ENCODE results near the gene PARD3B. TPM values are rescaled to one million over a fixed set of nuclear protein-coding genes. Genes with fewer than 3 reads are reported as not detected.

PARD3B gene
- total and polyA plus RNA-seq, 2 experiments from 2014 or later = 3.5 to 4.4 TPM

DNA sequence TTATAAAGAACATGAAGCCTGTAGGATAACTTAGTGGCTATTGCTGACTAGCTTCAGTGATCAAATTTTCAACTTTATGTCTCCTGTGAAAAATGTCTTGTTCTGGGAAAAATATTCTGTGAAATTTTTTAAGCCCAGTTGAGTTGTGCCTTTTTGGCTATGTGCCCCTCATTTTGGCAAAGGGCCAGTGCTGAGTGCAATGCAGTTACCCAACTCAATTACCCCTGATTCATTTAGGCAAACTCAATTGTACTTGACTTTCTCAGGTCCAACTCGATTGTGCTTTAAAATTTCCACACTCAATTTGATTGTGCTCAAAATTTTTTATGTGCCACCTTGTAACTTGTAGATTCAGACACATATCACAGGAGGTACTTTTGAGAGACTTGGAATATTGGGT is 588.3 kb downstream of the PARD3B start:
- no peaks in the 10 kb centered on the region for H3F3A ChIP-seq (replicated peaks; ENCODE audit: low read depth)
- H3K79me2 ChIP-seq (replicated peaks; ENCODE audit: insufficient read depth) = no peaks in the 10 kb centered on the region
- no peak overlapping the region for H2AFZ ChIP-seq
- no peak overlapping the region for H3K27ac ChIP-seq (ENCODE audit: low read depth)
- ATAC-seq = no peak
- no peaks in the 10 kb centered on the region for H3K36me3 ChIP-seq (ENCODE audit: insufficient read depth)
- Mint-ChIP-seq H3K9me3 (no peaks in the 10 kb centered on the region), H3K4me1 (peaks cover 22% of the 10 kb centered on the region), H3K4me3 (no peak overlapping the region), H3K27ac (no peak overlapping the region), H3K27me3 (ENCODE audit: insufficient read depth, low read depth, poor library complexity) (no peaks in the 10 kb centered on the region), H3K36me3 (ENCODE audit: low read depth) (no peaks in the 10 kb centered on the region)
- H3K27me3 ChIP-seq (ENCODE audit: insufficient read depth) = no peaks in the 10 kb centered on the region
- DNase-seq (ENCODE audit: low spot score) = no peak
- peaks cover 24% of the 10 kb centered on the region for H3K4me1 ChIP-seq (ENCODE audit: insufficient read depth)
- H4K20me1 ChIP-seq (replicated peaks; ENCODE audit: insufficient read depth) = no peaks in the 10 kb centered on the region
- TF ChIP-seq ZNF331 (CRISPR knock-in tag; IDR thresholded peaks at IDR 0.05; ENCODE audit: low read depth) (no peak), NANOG (IDR thresholded peaks at IDR 0.05; ENCODE audit: borderline replicate concordance) (no peak), POLR2AphosphoS5 (IDR thresholded peaks at IDR 0.05; ENCODE audit: low read depth) (no peak), ZNF114 (CRISPR knock-in tag; IDR thresholded peaks at IDR 0.05) (no peak), JUNB (IDR thresholded peaks at IDR 0.05; ENCODE audit: unreplicated experiment) (no peak), CREB1 (CRISPR knock-in tag; IDR thresholded peaks at IDR 0.05; ENCODE audit: low read depth) (no peak), STAT1 (IDR thresholded peaks at IDR 0.05; ENCODE audit: unreplicated experiment) (no peak)
- TF ChIP-seq, protein P1, sequence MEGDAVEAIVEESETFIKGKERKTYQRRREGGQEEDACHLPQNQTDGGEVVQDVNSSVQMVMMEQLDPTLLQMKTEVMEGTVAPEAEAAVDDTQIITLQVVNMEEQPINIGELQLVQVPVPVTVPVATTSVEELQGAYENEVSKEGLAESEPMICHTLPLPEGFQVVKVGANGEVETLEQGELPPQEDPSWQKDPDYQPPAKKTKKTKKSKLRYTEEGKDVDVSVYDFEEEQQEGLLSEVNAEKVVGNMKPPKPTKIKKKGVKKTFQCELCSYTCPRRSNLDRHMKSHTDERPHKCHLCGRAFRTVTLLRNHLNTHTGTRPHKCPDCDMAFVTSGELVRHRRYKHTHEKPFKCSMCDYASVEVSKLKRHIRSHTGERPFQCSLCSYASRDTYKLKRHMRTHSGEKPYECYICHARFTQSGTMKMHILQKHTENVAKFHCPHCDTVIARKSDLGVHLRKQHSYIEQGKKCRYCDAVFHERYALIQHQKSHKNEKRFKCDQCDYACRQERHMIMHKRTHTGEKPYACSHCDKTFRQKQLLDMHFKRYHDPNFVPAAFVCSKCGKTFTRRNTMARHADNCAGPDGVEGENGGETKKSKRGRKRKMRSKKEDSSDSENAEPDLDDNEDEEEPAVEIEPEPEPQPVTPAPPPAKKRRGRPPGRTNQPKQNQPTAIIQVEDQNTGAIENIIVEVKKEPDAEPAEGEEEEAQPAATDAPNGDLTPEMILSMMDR (conservative IDR thresholded peaks at IDR 0.05; ENCODE audit: low read depth in 2 of 2) = no peak
- TF ChIP-seq, protein P2, sequence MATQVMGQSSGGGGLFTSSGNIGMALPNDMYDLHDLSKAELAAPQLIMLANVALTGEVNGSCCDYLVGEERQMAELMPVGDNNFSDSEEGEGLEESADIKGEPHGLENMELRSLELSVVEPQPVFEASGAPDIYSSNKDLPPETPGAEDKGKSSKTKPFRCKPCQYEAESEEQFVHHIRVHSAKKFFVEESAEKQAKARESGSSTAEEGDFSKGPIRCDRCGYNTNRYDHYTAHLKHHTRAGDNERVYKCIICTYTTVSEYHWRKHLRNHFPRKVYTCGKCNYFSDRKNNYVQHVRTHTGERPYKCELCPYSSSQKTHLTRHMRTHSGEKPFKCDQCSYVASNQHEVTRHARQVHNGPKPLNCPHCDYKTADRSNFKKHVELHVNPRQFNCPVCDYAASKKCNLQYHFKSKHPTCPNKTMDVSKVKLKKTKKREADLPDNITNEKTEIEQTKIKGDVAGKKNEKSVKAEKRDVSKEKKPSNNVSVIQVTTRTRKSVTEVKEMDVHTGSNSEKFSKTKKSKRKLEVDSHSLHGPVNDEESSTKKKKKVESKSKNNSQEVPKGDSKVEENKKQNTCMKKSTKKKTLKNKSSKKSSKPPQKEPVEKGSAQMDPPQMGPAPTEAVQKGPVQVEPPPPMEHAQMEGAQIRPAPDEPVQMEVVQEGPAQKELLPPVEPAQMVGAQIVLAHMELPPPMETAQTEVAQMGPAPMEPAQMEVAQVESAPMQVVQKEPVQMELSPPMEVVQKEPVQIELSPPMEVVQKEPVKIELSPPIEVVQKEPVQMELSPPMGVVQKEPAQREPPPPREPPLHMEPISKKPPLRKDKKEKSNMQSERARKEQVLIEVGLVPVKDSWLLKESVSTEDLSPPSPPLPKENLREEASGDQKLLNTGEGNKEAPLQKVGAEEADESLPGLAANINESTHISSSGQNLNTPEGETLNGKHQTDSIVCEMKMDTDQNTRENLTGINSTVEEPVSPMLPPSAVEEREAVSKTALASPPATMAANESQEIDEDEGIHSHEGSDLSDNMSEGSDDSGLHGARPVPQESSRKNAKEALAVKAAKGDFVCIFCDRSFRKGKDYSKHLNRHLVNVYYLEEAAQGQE (IDR thresholded peaks at IDR 0.05; ENCODE audit: unreplicated experiment) = no peak
- TF ChIP-seq, protein P3, sequence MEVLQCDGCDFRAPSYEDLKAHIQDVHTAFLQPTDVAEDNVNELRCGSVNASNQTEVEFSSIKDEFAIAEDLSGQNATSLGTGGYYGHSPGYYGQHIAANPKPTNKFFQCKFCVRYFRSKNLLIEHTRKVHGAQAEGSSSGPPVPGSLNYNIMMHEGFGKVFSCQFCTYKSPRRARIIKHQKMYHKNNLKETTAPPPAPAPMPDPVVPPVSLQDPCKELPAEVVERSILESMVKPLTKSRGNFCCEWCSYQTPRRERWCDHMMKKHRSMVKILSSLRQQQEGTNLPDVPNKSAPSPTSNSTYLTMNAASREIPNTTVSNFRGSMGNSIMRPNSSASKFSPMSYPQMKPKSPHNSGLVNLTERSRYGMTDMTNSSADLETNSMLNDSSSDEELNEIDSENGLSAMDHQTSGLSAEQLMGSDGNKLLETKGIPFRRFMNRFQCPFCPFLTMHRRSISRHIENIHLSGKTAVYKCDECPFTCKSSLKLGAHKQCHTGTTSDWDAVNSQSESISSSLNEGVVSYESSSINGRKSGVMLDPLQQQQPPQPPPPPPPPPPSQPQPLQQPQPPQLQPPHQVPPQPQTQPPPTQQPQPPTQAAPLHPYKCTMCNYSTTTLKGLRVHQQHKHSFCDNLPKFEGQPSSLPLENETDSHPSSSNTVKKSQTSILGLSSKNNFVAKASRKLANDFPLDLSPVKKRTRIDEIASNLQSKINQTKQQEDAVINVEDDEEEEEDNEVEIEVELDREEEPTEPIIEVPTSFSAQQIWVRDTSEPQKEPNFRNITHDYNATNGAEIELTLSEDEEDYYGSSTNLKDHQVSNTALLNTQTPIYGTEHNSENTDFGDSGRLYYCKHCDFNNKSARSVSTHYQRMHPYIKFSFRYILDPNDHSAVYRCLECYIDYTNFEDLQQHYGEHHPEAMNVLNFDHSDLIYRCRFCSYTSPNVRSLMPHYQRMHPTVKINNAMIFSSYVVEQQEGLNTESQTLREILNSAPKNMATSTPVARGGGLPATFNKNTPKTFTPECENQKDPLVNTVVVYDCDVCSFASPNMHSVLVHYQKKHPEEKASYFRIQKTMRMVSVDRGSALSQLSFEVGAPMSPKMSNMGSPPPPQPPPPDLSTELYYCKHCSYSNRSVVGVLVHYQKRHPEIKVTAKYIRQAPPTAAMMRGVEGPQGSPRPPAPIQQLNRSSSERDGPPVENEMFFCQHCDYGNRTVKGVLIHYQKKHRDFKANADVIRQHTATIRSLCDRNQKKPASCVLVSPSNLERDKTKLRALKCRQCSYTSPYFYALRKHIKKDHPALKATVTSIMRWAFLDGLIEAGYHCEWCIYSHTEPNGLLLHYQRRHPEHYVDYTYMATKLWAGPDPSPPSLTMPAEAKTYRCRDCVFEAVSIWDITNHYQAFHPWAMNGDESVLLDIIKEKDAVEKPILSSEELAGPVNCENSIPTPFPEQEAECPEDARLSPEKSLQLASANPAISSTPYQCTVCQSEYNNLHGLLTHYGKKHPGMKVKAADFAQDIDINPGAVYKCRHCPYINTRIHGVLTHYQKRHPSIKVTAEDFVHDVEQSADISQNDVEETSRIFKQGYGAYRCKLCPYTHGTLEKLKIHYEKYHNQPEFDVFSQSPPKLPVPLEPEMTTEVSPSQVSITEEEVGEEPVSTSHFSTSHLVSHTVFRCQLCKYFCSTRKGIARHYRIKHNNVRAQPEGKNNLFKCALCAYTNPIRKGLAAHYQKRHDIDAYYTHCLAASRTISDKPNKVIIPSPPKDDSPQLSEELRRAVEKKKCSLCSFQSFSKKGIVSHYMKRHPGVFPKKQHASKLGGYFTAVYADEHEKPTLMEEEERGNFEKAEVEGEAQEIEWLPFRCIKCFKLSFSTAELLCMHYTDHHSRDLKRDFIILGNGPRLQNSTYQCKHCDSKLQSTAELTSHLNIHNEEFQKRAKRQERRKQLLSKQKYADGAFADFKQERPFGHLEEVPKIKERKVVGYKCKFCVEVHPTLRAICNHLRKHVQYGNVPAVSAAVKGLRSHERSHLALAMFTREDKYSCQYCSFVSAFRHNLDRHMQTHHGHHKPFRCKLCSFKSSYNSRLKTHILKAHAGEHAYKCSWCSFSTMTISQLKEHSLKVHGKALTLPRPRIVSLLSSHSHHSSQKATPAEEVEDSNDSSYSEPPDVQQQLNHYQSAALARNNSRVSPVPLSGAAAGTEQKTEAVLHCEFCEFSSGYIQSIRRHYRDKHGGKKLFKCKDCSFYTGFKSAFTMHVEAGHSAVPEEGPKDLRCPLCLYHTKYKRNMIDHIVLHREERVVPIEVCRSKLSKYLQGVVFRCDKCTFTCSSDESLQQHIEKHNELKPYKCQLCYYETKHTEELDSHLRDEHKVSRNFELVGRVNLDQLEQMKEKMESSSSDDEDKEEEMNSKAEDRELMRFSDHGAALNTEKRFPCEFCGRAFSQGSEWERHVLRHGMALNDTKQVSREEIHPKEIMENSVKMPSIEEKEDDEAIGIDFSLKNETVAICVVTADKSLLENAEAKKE (CRISPR knock-in tag; IDR thresholded peaks at IDR 0.05) = no peak
- TF ChIP-seq, protein P4, sequence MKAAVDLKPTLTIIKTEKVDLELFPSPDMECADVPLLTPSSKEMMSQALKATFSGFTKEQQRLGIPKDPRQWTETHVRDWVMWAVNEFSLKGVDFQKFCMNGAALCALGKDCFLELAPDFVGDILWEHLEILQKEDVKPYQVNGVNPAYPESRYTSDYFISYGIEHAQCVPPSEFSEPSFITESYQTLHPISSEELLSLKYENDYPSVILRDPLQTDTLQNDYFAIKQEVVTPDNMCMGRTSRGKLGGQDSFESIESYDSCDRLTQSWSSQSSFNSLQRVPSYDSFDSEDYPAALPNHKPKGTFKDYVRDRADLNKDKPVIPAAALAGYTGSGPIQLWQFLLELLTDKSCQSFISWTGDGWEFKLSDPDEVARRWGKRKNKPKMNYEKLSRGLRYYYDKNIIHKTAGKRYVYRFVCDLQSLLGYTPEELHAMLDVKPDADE (IDR thresholded peaks at IDR 0.05) = no peak
- no peak overlapping the region for H3K4me3 ChIP-seq
- no peaks in the 10 kb centered on the region for H3K9me2 ChIP-seq (ENCODE audit: insufficient read depth)
- H3K4me2 ChIP-seq = no peak overlapping the region
